SK-N-MC (cell line): ENCODE data around the gene OPA3.

Experiments used
- EZH2 ChIP-seq: fragments of 200-600 bp; sonication (generic); IDR thresholded peaks from one replicate; pipeline ENCODE4 v1.6.1; 2017; ENCODE audit warnings: antibody characterized with exemption
- FOXP2 ChIP-seq: optimal IDR thresholded peaks from 2 replicates; pipeline ENCODE3; 2011; ENCODE audit warnings: mild to moderate bottlenecking, moderate library complexity; ENCODE audit not compliant: insufficient read depth; ENCODE audit errors: extremely low read length, control extremely low read depth
- POLR2AphosphoS5 ChIP-seq: IDR thresholded peaks from 2 replicates; pipeline ENCODE4 v1.6.1; 2012; ENCODE audit warnings: mild to moderate bottlenecking, low read depth, low read length, borderline replicate concordance

DNA sequence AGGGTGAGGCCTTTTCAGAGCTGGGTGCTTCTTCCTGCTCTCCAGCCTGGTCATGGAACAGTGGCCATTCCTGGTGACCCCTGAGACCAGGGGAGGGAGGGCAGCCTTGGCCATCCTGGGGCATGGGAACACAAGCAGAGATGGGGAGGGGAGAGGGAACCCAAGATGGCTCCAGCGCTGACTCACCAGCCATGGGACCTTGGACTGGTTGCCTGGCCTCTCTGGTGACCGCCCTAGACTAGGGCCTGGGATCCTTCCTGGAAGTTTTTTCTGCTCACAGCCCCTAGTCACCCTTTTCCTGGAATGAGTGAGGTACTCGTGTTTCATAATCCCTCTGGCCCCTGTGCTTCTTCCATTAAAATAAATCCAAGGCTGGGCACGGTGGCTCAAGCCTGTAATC lies 3.3 kb upstream of the OPA3 start:
- no peak for TF ChIP-seq POLR2AphosphoS5
- TF ChIP-seq EZH2, result no peak
- TF ChIP-seq FOXP2, result no peak
